Stimulated activated CD8-positive, alpha-beta memory T cell treated with anti-CD3 and anti-CD28 coated beads, Interleukin-4, amount 100 ng/mL, for 4 hours (primary cell): ENCODE results near the gene INCA1.
"Not testable (repeated sequence)": the region's sequence is repeated elsewhere in the genome, so short reads cannot be mapped to it uniquely, and the experiment has no call there.

Source experiments
- DNase-seq, 2 donors: peaks; one replicate each; pipeline ENCODE4 v3.0.0-alpha.2; 2020; ENCODE audit warnings: low read depth in 2 of 2, low spot score in 1 of 2

The INCA1 gene

GRCh38 chr17:4997302-4998026 lies at the start of gene INCA1, which contains the start of gene KIF1C:
Gene INCA1 (minus strand): TSS chr17:4997522. CDS start chr17:4994437, 3,085 bp downstream.
Gene KIF1C (plus strand): TSS chr17:4997950. CDS start chr17:5000247, 2,297 bp downstream.
- DNase-seq = peak; percentile 77 to 80

GRCh38 chr17:5045496-5045895 lies 48.2 kb upstream of the INCA1 start:
- DNase-seq = no peak

- no peak for DNase-seq
These were observed 47.3 kb upstream of the INCA1 start for GRCh38 chr17:5044630-5045029.

GRCh38 chr17:5043524-5043923 lies 46.2 kb upstream of the INCA1 start:
- DNase-seq = no peak

- no peak for DNase-seq
These were observed 45.1 kb upstream of the INCA1 start for GRCh38 chr17:5042157-5043022.

GRCh38 chr17:5035315-5035714 lies 38.0 kb upstream of the INCA1 start, which contains the start of gene SLC52A1:
Gene SLC52A1 (minus strand): TSS chr17:5035426. CDS start chr17:5034606, 820 bp downstream.
- no peak for DNase-seq

GRCh38 chr17:5034651-5035050 lies 37.3 kb upstream of the INCA1 start:
- DNase-seq = no peak

- DNase-seq = no peak
These were observed 36.7 kb upstream of the INCA1 start for GRCh38 chr17:5034063-5034462.

GRCh38 chr17:5033352-5034015 lies 36.2 kb upstream of the INCA1 start:
- no peak for DNase-seq

GRCh38 chr17:5032865-5033264 lies 35.5 kb upstream of the INCA1 start:
- no peak for DNase-seq

- DNase-seq = peak; percentile 74 to 76
These were observed 34.2 kb upstream of the INCA1 start for GRCh38 chr17:5031365-5032082.

GRCh38 chr17:5030168-5030567 lies 32.8 kb upstream of the INCA1 start:
- not testable (repeated sequence) for DNase-seq

- DNase-seq = no peak
These were observed 30.6 kb upstream of the INCA1 start for GRCh38 chr17:5027916-5028315.

GRCh38 chr17:5027299-5027698 lies 30.0 kb upstream of the INCA1 start:
- no peak for DNase-seq

- no peak for DNase-seq
These were observed 27.3 kb upstream of the INCA1 start for GRCh38 chr17:5024604-5025003.

GRCh38 chr17:5023588-5024147 lies 26.3 kb upstream of the INCA1 start:
- no peak for DNase-seq

- no peak for DNase-seq
These were observed 24.9 kb upstream of the INCA1 start for GRCh38 chr17:5022171-5022711.

- DNase-seq = no peak
These were observed 23.2 kb upstream of the INCA1 start for GRCh38 chr17:5020502-5021023.

GRCh38 chr17:5019475-5019956 lies 22.2 kb upstream of the INCA1 start:
- peak in 1 of 2 donors; percentile 38 for DNase-seq

- DNase-seq = no peak
These were observed 17.0 kb upstream of the INCA1 start for GRCh38 chr17:5014357-5014756.
